NCI-H187 treated with DMSO at 0.1 percent for 48 hours (cell line): ENCODE data around the gene EXOSC10.

Experiments used
- DNase-seq: peaks from one replicate; lab custom pipeline; 2025; lab: John Stamatoyannopoulos, UW

Gene EXOSC10

GRCh38 chr1:11099310-11100148 is at the start of gene EXOSC10:
Gene EXOSC10 (minus strand): TSS chr1:11099869. CDS start chr1:11099831, 38 bp downstream.
- DNase-seq = peak; percentile 38

- no peak for DNase-seq
These were observed 47.6 kb upstream of the EXOSC10 start for GRCh38 chr1:11147197-11147770.

- DNase-seq = no peak
These were observed 46.1 kb upstream of the EXOSC10 start for GRCh38 chr1:11145741-11146140.

GRCh38 chr1:11144570-11145256 is 45.0 kb upstream of the EXOSC10 start:
- no peak for DNase-seq

- no peak for DNase-seq
These were observed 44.2 kb upstream of the EXOSC10 start for GRCh38 chr1:11143907-11144306.

- DNase-seq = no peak
These were observed 43.7 kb upstream of the EXOSC10 start for GRCh38 chr1:11143401-11143800.

GRCh38 chr1:11142618-11143391 is 43.1 kb upstream of the EXOSC10 start:
- no peak for DNase-seq

GRCh38 chr1:11138952-11139351 is 39.3 kb upstream of the EXOSC10 start:
- no peak for DNase-seq

- DNase-seq = no peak
These were observed 38.4 kb upstream of the EXOSC10 start for GRCh38 chr1:11138029-11138428.

GRCh38 chr1:11134898-11135266 is 35.2 kb upstream of the EXOSC10 start:
- DNase-seq = no peak

- no peak for DNase-seq
These were observed 34.7 kb upstream of the EXOSC10 start for GRCh38 chr1:11134251-11134897.

- DNase-seq = no peak
These were observed 33.1 kb upstream of the EXOSC10 start for GRCh38 chr1:11132563-11133293.

- no peak for DNase-seq
These were observed 32.1 kb upstream of the EXOSC10 start for GRCh38 chr1:11131816-11132215.

- DNase-seq = no peak
These were observed 30.7 kb upstream of the EXOSC10 start for GRCh38 chr1:11130406-11130805.

- DNase-seq = no peak
These were observed 30.2 kb upstream of the EXOSC10 start for GRCh38 chr1:11129649-11130390.

- DNase-seq = no peak
These were observed 26.9 kb upstream of the EXOSC10 start for GRCh38 chr1:11126569-11126968.

- DNase-seq = no peak
These were observed 26.3 kb upstream of the EXOSC10 start for GRCh38 chr1:11125931-11126330.

GRCh38 chr1:11124965-11125364 is 25.3 kb upstream of the EXOSC10 start:
- DNase-seq = no peak

- DNase-seq = no peak
These were observed 16.6 kb upstream of the EXOSC10 start for GRCh38 chr1:11116318-11116717.

- no peak for DNase-seq
These were observed 15.3 kb upstream of the EXOSC10 start for GRCh38 chr1:11114966-11115365.
